Adipose tissue (tissue), 3 donors: Measurements from ENCODE around the gene LATS2. TPM values are rescaled to one million over a fixed set of nuclear protein-coding genes. Genes with fewer than 3 reads are reported as not detected.

Source experiments
- H3K27ac ChIP-seq: one replicate; pipeline ENCODE4 v1.5.1; 2013; ENCODE audit warnings: low read depth, low read length
- WGBS, 3 donors: extraction: QIAGEN DNeasy Blood & Tissue Kit; methylation state at CpG; one replicate each; pipeline ENCODE4 v1.1.7; 2013; 5-methylcytosine and 5-hydroxymethylcytosine counted together
- polyA plus RNA-seq, 3 donors: library from polyadenylated mRNA; stranded (reverse); fragments of 200-250 nt; gene quantifications; one replicate each; pipeline ENCODE4 v1.2.3, GENCODE V29; 2013
- donor health status: healthy with polysubstance abuse.
- donor health status: Bipolar disorder and iron deficiency.
- donor health status: healthy.

LATS2 gene
- polyA plus RNA-seq, 3 donors = 3.3 to 24.5 (median 15.7) TPM

GRCh38 chr13:21008026-21008425 lies 53.4 kb downstream of the LATS2 start:
- 94 to 99% (median 98%) methylated on average over 11 of the region's 11 CpGs for WGBS, 3 donors
- no peak overlapping the region for H3K27ac ChIP-seq

- WGBS, 3 donors = 79 to 88% (median 87%) methylated on average over 11 of the region's 11 CpGs
- H3K27ac ChIP-seq = no peak overlapping the region
These were observed 55.0 kb downstream of the LATS2 start for GRCh38 chr13:21006141-21007005.

DNA sequence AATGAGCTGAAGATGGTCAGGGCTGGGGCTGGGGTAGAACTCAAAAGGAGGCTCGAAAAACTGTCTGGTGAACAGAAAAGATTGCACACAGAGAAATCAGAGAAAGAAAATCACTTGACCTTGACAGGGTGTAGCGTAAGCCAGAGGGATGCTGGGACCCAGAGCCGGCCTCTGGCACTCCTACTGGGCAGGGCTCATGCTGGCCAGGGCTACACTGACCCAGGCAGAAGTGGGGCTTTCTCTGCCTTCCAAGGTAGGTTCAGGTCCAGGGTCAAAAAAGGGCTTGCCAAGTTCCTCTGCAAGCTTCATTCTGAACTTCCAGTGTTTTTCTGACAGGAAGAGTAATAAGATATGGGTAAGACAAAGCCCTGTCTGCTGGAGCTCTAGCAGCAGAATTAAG lies 56.2 kb downstream of the LATS2 start:
- 71 to 95% (median 92%) methylated on average over 3 of the region's 3 CpGs for WGBS, 3 donors
- no peak overlapping the region for H3K27ac ChIP-seq

- H3K27ac ChIP-seq = no peak overlapping the region
- 96 to 98% (median 98%) methylated on average over 5 of the region's 5 CpGs for WGBS, 3 donors
These were observed 59.9 kb downstream of the LATS2 start for GRCh38 chr13:21001471-21001870.

DNA sequence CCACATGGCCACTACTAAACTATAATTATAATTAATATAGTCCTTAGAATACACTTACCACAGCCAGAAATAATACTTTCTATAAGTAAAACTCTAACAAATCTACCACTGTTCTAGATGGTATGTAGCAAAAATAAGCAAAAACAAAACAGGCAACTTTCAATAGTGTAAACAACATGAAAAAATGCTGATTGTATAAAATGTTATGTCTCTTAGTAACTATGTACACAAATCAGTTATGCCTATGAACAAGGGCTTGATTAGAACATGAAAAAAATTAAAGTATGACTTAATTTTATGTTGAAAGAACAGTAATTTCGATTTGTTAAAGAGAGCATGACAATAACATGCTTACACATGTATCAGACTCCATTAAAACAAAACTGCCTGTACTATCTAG lies 60.7 kb downstream of the LATS2 start:
- WGBS, 3 donors = 75 to 89% (median 85%) methylated on average over 1 of the region's 1 CpG

DNA sequence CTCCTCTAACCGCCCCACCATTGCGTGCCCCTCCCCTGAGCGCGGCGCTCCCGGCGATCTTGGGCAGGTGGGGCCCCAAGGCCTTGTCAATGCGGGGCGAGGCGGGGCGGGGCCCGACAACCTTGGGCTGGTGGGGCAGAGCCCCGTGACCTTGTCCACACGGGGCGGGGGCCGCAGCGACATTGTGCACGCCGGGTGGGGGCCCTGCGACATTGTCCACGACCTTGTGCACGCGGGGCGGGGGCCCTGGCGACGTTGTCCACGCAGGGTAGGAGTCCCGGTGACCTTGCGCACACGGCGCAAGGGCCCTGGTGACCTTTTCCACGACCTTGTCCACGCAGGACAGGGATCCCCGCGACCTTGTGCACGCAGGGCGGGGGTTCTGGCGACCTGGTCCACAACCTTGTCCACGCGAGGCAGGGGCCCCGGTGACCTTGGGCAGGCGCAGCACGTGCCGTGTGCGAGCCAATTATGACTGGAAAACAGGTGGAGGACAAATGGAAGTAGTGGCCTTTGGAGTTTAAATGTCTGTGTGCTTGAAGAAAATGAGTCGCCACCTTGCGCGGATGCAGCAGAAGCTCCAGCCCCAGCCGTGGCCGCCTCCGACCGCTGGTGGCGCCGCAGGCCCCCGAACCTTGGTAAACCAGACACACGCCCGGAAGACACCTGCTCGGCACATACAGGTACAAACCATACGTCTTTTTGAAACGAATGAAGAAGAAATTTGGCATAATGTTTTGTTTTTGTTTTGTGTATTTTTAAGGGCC lies 62.6 kb downstream of the LATS2 start:
- 96 to 98% (median 97%) methylated on average over 59 to 60 of the region's 60 CpGs for WGBS, 3 donors

More for the DNA sequence above, 60.7 kb downstream of the LATS2 start:
- no peak overlapping the region for H3K27ac ChIP-seq

GRCh38 chr13:20997301-20998161 lies 63.9 kb downstream of the LATS2 start:
- H3K27ac ChIP-seq = no peak overlapping the region
- WGBS, 3 donors = 65 to 80% (median 68%) methylated on average over 14 of the region's 14 CpGs

More for the DNA sequence above, 62.6 kb downstream of the LATS2 start:
- no peak overlapping the region for H3K27ac ChIP-seq

- H3K27ac ChIP-seq = no peak overlapping the region
- 63 to 77% (median 72%) methylated on average over 4 of the region's 4 CpGs for WGBS, 3 donors
These were observed 66.0 kb downstream of the LATS2 start for GRCh38 chr13:20995245-20995838.

DNA sequence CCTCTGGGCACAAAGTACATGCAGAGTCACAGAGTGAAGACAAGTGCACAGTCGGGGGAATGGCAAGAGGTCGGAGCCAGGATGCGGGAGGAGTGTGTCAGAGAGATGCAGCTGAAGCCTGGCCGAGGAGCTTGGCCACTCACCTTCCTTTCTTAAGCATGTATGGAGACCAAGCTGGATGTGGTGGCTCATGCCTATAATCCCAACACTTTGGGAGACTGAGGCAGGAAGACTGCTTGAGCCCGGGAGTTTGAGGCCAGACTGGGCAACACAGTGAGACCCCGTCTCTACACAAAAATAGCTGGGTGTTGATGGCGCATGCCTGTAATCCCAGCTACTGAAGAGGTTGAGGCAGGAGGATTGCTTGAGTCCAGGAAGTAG lies 67.0 kb downstream of the LATS2 start:
- no peak overlapping the region for H3K27ac ChIP-seq
- WGBS, 3 donors = 92 to 97% (median 93%) methylated on average over 7 of the region's 7 CpGs

DNA sequence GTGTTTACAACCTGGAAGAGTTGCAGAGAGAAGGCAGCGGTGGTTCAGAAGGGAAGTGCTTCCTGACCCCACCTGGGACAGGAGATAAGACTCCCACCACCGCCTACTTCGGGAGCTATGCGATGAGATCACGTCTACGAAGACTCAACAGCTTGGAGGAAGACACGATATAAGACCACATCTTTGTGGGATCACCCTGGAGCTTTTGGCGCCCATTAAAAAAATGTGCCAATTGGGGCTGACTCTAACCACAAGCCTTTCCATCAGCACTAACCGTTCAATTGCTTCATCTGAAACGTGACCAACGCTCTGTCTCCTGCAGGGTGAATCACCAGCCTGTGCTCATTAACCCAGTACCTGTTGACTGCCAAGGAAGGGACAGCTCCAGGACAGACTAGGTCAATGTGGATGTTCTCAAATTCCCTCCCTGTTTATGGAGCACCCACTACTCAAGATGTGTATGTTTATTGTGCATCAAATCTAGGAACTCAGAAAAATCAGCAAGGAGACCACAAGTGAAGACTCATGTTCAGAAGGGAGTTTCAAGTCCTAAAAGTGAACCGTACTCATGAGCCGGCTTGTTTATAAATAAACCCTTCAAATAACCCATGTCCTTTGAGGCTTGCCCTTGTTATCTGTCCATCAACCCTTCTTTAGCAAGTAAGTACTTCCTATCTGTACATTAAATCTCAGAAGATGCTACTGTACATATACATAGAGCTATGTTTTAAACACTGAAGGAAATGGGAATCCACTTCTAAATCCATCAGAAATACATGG lies 67.5 kb downstream of the LATS2 start:
- WGBS, 3 donors = 58 to 88% (median 71%) methylated on average over 13 of the region's 13 CpGs
- H3K27ac ChIP-seq = no peak overlapping the region

DNA sequence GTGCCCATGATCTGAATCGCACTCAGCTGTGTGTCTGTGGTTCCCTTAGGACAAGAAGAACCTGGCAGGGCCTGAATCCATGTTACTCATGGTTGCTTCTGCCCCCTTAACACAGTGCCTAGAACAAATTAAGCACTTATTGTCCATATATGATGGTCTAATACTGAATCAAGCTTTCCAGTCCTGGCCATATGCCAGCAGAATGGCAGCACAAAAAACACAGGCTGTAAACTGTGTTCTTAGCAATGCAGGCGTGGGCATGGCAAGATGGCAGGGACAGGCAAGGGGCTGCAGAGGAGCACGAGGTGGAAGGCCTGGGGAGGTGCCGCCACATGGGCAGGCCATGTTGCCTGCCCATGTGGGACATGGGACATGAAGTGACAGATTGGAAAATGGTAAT lies 68.2 kb downstream of the LATS2 start:
- WGBS, 3 donors = 92 to 93% (median 92%) methylated on average over 4 of the region's 4 CpGs
- no peak overlapping the region for H3K27ac ChIP-seq

GRCh38 chr13:20991741-20992520 lies 69.5 kb downstream of the LATS2 start:
- WGBS, 3 donors = 87 to 94% (median 92%) methylated on average over 16 to 17 of the region's 17 CpGs
- H3K27ac ChIP-seq = no peak overlapping the region

- H3K27ac ChIP-seq = no peak overlapping the region
- WGBS, 3 donors = 92 to 97% (median 96%) methylated on average over 14 of the region's 14 CpGs
These were observed 70.4 kb downstream of the LATS2 start for GRCh38 chr13:20990910-20991525.

GRCh38 chr13:20989656-20990321 lies 71.6 kb downstream of the LATS2 start:
- 81 to 90% (median 87%) methylated on average over 9 of the region's 9 CpGs for WGBS, 3 donors
- H3K27ac ChIP-seq = no peak overlapping the region

- no peak overlapping the region for H3K27ac ChIP-seq
- WGBS, 3 donors = 92 to 96% (median 95%) methylated on average over 37 to 44 of the region's 44 CpGs
These were observed 72.3 kb downstream of the LATS2 start for GRCh38 chr13:20988909-20989655.
